Measurements from ENCODE around the gene MYO1H. TPM values are rescaled to one million over a fixed set of nuclear protein-coding genes. Genes with fewer than 3 reads are reported as not detected.
A peak's percentile ranks its signal among the peaks of the same experiment; 100 is the strongest.

Gene MYO1H
- total and polyA plus RNA-seq, 2 of the 13 experiments (the other 11 are each of a cell fraction or from before 2014, with no cell fraction given), result not detected

DNA sequence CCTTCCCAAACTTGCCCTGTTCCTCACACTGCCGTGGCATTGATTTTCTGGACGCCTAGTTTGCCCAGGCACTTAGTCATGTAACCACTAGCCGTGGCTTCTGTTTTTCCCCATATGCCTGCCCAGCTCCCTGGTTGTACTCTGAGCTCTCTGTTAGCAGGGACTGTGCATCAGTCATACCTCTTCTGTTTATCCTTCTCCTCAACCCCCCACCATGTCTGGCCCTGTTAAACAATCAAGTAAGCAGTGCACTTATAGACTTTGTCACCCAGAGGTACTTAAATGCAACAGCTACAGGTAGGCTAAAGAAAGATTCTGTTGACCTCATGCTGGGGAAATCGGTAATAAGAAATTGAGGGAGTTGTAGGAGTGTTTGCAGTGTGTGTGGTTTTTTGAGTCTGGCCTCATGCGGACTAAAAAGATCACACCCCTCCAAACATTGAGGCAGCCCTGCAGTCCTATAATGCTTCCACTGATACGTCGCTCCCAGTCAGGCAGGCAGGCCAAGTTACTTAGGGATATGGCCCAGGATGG lies 146.7 kb downstream of the MYO1H start (continued):
- TF ChIP-seq MXD4 (CRISPR knock-in tag; IDR thresholded peaks at IDR 0.05) (no peak), ZNF317 (CRISPR knock-in tag; IDR thresholded peaks at IDR 0.05) (peak; percentile 71), HNRNPUL1 (IDR thresholded peaks at IDR 0.05; ENCODE audit: low read depth, low read length) (no peak), ZNF329 (CRISPR knock-in tag; IDR thresholded peaks at IDR 0.05; ENCODE audit: low read depth) (no peak), FOXK2 (IDR thresholded peaks at IDR 0.05) (peak; percentile 64; the same call in 1 of the 2 replicates), TEAD3 (CRISPR knock-in tag; optimal IDR thresholded peaks at IDR 0.05; ENCODE audit: borderline replicate concordance) (peak; percentile 41), ZNF407 (CRISPR knock-in tag; IDR thresholded peaks at IDR 0.05; ENCODE audit: not compliant biosample characterization) (no peak), RXRB (CRISPR knock-in tag; IDR thresholded peaks at IDR 0.05; ENCODE audit: borderline replicate concordance) (peak; percentile 63; the same call in 1 of the 2 replicates), BCL6 (CRISPR knock-in tag; IDR thresholded peaks at IDR 0.05) (0 out of 2 replicates have a peak, but pooled peaks have one; percentile 21), ZMYM4 (CRISPR knock-in tag; IDR thresholded peaks at IDR 0.05) (peak; percentile 45; the same call in 1 of the 2 replicates), MAZ (IDR thresholded peaks at IDR 0.05; ENCODE audit: borderline replicate concordance, low read depth, low read length) (peak; percentile 64; the same call in 1 of the 2 replicates), MAZ (CRISPR knock-in tag; IDR thresholded peaks at IDR 0.05; ENCODE audit: low read depth) (no peak), NFE2L2 (IDR thresholded peaks at IDR 0.05; ENCODE audit: low read length) (no peak), CC2D1A (CRISPR knock-in tag; IDR thresholded peaks at IDR 0.05) (no peak), STAT6 (CRISPR knock-in tag; IDR thresholded peaks at IDR 0.05; ENCODE audit: borderline replicate concordance) (no peak), MAFK (conservative IDR thresholded peaks at IDR 0.05 in 1 of 2, IDR thresholded peaks at IDR 0.05 in 1 of 2; ENCODE audit: low read length in 2 of 2) (no peak), LCORL (IDR thresholded peaks at IDR 0.05) (peak; percentile 38; the same call in 1 of the 2 replicates), LCORL (CRISPR knock-in tag; IDR thresholded peaks at IDR 0.05) (peak; percentile 80; the same call in 1 of the 2 replicates), ZNF841 (CRISPR knock-in tag; IDR thresholded peaks at IDR 0.05; ENCODE audit: borderline replicate concordance) (no peak), ARID2 (CRISPR knock-in tag; IDR thresholded peaks at IDR 0.05; ENCODE audit: borderline replicate concordance) (no peak), FOXO1 (CRISPR knock-in tag; IDR thresholded peaks at IDR 0.05) (peak; percentile 48; the same call in 1 of the 2 replicates)

Data from HepG2 (cell line).